ENCODE results near the gene RASA4. TPM values are rescaled to one million over a fixed set of nuclear protein-coding genes. Genes with fewer than 3 reads are reported as not detected.
A peak's percentile ranks its signal among the peaks of the same experiment; 100 is the strongest.
"Not testable (repeated sequence)": the region's sequence is repeated elsewhere in the genome, so short reads cannot be mapped to it uniquely, and the experiment has no call there.

The RASA4 gene
- total and polyA plus RNA-seq, 5 donors: 10.5 to 27.2 (median 22.6) TPM

GRCh38 chr7:102542771-102543170, 73.8 kb downstream of the RASA4 start:
- intact Hi-C loops (cut with DNase I); H3K27me3 ChIP-seq (ENCODE audit: control insufficient read depth, insufficient read depth); H3K9me3 ChIP-seq (ENCODE audit: control insufficient read depth, low read length); H3K4me3 ChIP-seq (ENCODE audit: low read length); H3K4me1 ChIP-seq (ENCODE audit: control insufficient read depth, insufficient read depth, low read length); H3K27ac ChIP-seq (ENCODE audit: low read length); ATAC-seq: not testable (repeated sequence)
- WGBS: 94% methylated on average over 7 of the region's 11 CpGs
- peak in 2 of 3 donors; percentile 40 to 51 for DNase-seq

GRCh38 chr7:102542083-102542482, 74.5 kb downstream of the RASA4 start:
- intact Hi-C loops (cut with DNase I); H3K27ac ChIP-seq (ENCODE audit: low read length); H3K4me1 ChIP-seq (ENCODE audit: control insufficient read depth, insufficient read depth, low read length); H3K27me3 ChIP-seq (ENCODE audit: control insufficient read depth, insufficient read depth); H3K4me3 ChIP-seq (ENCODE audit: low read length); DNase-seq; H3K9me3 ChIP-seq (ENCODE audit: control insufficient read depth, low read length): not testable (repeated sequence)
- ATAC-seq: peak in 1 of 2 donors; percentile 2
- WGBS: 99% methylated on average over 4 of the region's 8 CpGs

DNA sequence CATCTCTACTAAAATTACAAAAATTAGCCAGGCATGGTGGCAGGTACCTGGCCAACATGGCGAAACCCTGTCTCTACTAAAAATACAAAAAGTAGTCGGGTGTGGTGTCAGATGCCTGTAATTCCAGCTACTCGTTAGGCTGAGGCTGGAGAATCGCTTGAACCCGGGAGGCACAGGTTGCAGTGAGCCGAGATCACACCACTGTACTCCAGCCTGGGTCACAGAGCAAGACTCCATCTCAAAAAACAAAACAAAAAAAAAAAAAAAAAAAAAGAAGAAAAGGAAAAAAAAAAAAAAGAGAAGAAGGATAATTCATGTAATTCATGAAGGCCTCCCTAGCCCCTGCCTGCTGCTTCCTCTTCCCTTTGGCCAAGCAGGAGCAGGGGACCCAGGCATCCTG, 76.0 kb downstream of the RASA4 start:
- peak in 2 of 3 donors; percentile 14 to 16 for DNase-seq

GRCh38 chr7:102535062-102535615, 81.4 kb downstream of the RASA4 start:
- intact Hi-C loops (cut with DNase I); H3K27me3 ChIP-seq (ENCODE audit: control insufficient read depth, insufficient read depth); H3K9me3 ChIP-seq (ENCODE audit: control insufficient read depth, low read length); H3K4me3 ChIP-seq (ENCODE audit: low read length); H3K27ac ChIP-seq (ENCODE audit: low read length); ATAC-seq; H3K4me1 ChIP-seq (ENCODE audit: control insufficient read depth, insufficient read depth, low read length): not testable (repeated sequence)
- 52% methylated on average over 4 of the region's 8 CpGs for WGBS
- peak in 1 of 3 donors; percentile 4 for DNase-seq

More for the DNA sequence above, 76.0 kb downstream of the RASA4 start:
- H3K4me3 ChIP-seq (ENCODE audit: low read length); intact Hi-C loops (cut with DNase I); H3K27me3 ChIP-seq (ENCODE audit: control insufficient read depth, insufficient read depth); H3K4me1 ChIP-seq (ENCODE audit: control insufficient read depth, insufficient read depth, low read length); H3K9me3 ChIP-seq (ENCODE audit: control insufficient read depth, low read length); ATAC-seq; H3K27ac ChIP-seq (ENCODE audit: low read length): not testable (repeated sequence)
- WGBS: 93% methylated on average over 4 of the region's 6 CpGs

DNA sequence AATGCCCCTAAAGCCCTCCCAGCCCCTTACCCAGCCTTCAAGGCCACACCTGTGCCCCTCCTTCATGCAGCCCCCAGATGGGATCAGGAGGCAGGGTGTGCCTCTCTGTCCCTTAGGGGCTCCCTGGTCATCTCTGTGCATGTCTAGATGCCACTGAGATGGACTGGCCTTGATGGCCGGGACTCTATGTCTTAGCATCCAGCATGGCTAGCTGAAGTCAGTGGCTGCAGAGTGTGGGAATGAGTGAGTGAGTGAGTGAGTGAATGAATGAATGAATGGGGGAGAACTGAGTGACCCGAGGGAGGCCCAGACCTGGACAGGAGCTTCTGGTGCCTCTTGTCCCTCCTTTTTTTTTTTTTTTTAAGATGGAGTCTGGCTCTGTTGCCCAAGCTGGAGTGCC, 84.4 kb downstream of the RASA4 start:
- H3K9me3 ChIP-seq (ENCODE audit: control insufficient read depth, low read length); H3K4me3 ChIP-seq (ENCODE audit: low read length); intact Hi-C loops (cut with DNase I); H3K4me1 ChIP-seq (ENCODE audit: control insufficient read depth, insufficient read depth, low read length); DNase-seq; H3K27me3 ChIP-seq (ENCODE audit: control insufficient read depth, insufficient read depth); H3K27ac ChIP-seq (ENCODE audit: low read length): not testable (repeated sequence)
- WGBS: 91% methylated on average over 2 of the region's 2 CpGs
- peak in 1 of 2 donors; percentile 18 for ATAC-seq

- intact Hi-C loops (cut with DNase I); H3K4me3 ChIP-seq (ENCODE audit: low read length); H3K9me3 ChIP-seq (ENCODE audit: control insufficient read depth, low read length); H3K27me3 ChIP-seq (ENCODE audit: control insufficient read depth, insufficient read depth); H3K27ac ChIP-seq (ENCODE audit: low read length); H3K4me1 ChIP-seq (ENCODE audit: control insufficient read depth, insufficient read depth, low read length): not testable (repeated sequence)
- DNase-seq (peak; percentile 41 to 70 (median 65)), ATAC-seq (peak in 1 of 2 donors; percentile 7)
- WGBS: no CpG with 5 or more reads among the region's 7 CpGs
Observed at GRCh38 chr7:102531583-102531982, 85.0 kb downstream of the RASA4 start.

- H3K4me3 ChIP-seq (ENCODE audit: low read length); H3K27me3 ChIP-seq (ENCODE audit: control insufficient read depth, insufficient read depth); H3K27ac ChIP-seq (ENCODE audit: low read length); H3K9me3 ChIP-seq (ENCODE audit: control insufficient read depth, low read length); H3K4me1 ChIP-seq (ENCODE audit: control insufficient read depth, insufficient read depth, low read length); intact Hi-C loops (cut with DNase I): not testable (repeated sequence)
- 100% methylated on average over 4 of the region's 13 CpGs for WGBS
- ATAC-seq: peak; percentile 10 to 35
- peak in 1 of 3 donors; percentile 6 for DNase-seq
Observed at GRCh38 chr7:102527822-102528793, 88.4 kb downstream of the RASA4 start.

- H3K4me1 ChIP-seq (ENCODE audit: control insufficient read depth, insufficient read depth, low read length); H3K27me3 ChIP-seq (ENCODE audit: control insufficient read depth, insufficient read depth); H3K9me3 ChIP-seq (ENCODE audit: control insufficient read depth, low read length); intact Hi-C loops (cut with DNase I); H3K27ac ChIP-seq (ENCODE audit: low read length); H3K4me3 ChIP-seq (ENCODE audit: low read length): not testable (repeated sequence)
- 80% methylated on average over 1 of the region's 8 CpGs for WGBS
- peak; percentile 7 to 19 for ATAC-seq
- peak in 2 of 3 donors; percentile 16 for DNase-seq
Observed at GRCh38 chr7:102527182-102527581, 89.4 kb downstream of the RASA4 start.

- WGBS: 71% methylated on average over 1 of the region's 2 CpGs
- ATAC-seq (peak in 1 of 2 donors; percentile 7), DNase-seq (peak in 2 of 3 donors; percentile 28 to 44)
- H3K27ac ChIP-seq (ENCODE audit: low read length); H3K4me1 ChIP-seq (ENCODE audit: control insufficient read depth, insufficient read depth, low read length); H3K9me3 ChIP-seq (ENCODE audit: control insufficient read depth, low read length); intact Hi-C loops (cut with DNase I); H3K4me3 ChIP-seq (ENCODE audit: low read length); H3K27me3 ChIP-seq (ENCODE audit: control insufficient read depth, insufficient read depth): not testable (repeated sequence)
Observed at GRCh38 chr7:102524803-102525202, 91.8 kb downstream of the RASA4 start.

All from right cardiac atrium (tissue), 5 donors.